NCI-H1105 treated with DMSO at 0.1 percent for 48 hours (cell line): ENCODE data around the gene CTBS.
"Not testable (repeated sequence)": the region's sequence is repeated elsewhere in the genome, so short reads cannot be mapped to it uniquely, and the experiment has no call there.

Experiments
- DNase-seq: peaks from one replicate; lab custom pipeline; 2025; lab: John Stamatoyannopoulos, UW

CTBS gene

DNA sequence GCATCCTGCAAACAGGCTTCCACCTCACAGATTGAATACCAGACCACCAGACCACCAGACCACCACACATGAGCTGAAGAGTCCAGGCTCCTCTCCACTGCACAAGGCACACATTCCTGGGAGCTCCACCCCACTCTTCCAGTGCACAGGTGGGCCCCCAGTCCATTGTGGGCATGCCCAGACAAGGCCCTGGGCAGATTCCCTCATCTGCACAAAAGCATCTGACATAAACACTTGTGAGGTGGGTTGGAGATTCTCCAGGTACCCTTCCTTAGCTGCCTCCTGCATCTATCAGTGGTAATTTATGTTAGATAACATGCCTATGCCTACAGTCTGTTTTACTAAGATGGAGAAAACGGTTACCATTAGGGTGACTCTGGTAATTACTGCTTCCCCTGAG is 11.6 kb upstream of the CTBS start:
- no peak for DNase-seq

- DNase-seq = no peak
Observed at GRCh38 chr1:84584126-84584525, 9.9 kb upstream of the CTBS start.

DNA sequence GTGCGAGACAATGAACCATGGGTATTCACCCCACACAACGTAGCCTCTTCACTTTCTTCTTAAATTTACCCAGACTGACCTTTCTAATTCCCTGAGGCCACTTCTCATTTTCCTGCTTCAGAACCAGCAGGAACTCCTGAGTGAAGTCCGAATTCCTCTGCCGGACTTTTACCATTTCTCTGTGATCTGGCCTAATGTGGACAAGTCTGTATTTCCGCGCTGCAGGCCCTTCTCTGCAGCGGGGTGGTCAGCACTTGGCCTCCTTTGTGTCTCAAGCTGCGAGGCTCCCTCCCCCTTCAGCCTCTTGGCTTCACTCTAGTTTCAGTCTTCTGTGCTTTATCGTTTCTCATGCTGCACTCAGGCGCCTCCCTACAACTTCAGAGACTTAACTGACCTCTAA is 9.4 kb upstream of the CTBS start:
- no peak for DNase-seq

- DNase-seq = peak; percentile 21
Observed at GRCh38 chr1:84582802-84583587, 8.8 kb upstream of the CTBS start.

DNA sequence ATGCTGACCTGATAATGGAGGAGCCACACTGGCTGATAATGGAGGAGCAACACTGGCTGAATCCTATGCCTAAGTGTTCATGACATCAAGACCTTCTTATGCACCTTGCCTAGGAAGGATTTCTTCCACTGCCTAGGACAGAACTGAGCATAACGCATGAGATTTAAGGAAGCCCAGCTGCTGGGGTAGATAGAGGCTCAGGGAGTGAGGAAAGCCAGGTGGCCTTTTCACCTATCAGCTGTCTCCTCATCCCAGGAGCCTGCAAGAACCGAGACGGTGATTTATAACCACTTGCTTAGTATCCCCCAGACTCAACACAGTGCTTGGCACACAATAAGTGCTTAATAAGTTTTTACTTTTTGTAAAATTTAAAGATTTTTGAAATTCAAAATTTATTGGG is 7.4 kb upstream of the CTBS start:
- no peak for DNase-seq

GRCh38 chr1:84574936-84575335 is 696 bp upstream of the CTBS start:
- DNase-seq = peak; percentile 67

DNA sequence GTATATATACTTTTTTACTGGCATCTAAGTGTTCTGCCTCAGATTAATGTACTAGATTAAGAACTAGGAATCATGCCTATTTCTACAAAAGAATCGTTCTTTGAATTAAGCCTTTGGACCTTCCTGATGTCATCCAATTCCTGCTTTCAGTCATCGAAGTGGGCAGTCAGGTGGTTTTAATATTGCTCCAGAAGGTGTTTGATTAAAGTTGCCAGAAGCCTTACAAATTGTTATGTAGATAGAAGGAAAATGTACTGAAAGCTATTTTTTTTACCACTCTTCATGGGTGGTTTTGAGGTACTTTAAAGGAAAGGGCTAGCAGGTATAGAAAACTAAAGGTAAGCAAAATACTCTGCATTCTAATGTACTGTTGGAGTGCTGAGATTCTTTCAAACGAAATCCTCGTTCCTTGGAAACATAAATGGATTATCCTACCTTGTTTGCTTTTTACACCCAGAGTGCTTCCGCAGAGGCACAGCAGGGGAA is 716 bp downstream of the CTBS start:
- no peak for DNase-seq

DNA sequence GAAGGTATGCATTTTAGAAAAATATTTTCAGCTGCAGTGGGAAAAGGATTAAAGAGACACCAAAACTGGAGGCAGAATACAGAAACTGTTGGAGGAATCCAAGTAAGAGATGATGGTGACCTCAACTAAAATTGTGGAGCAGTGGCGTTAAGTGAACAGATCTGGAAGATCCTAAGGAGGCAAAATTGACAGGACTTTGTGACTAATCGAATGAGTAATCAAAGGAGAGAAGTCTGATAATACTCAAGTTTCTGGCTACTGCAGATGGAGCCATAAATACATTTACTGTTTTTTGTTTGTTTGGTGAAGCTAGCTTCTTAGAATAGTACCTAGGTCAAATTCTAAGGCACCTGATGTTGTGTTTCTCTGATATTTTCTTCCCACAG is 3.1 kb downstream of the CTBS start:
- DNase-seq = no peak

GRCh38 chr1:84570436-84571149 is 3.6 kb downstream of the CTBS start:
- no peak for DNase-seq

- DNase-seq = no peak
Observed at GRCh38 chr1:84569216-84569615, 5.0 kb downstream of the CTBS start.

GRCh38 chr1:84550826-84551225 is 23.4 kb downstream of the CTBS start:
- no peak for DNase-seq

GRCh38 chr1:84541679-84542078 is 32.6 kb downstream of the CTBS start:
- DNase-seq = peak; percentile 23

- no peak for DNase-seq
Observed at GRCh38 chr1:84540759-84541158, 33.5 kb downstream of the CTBS start.

- no peak for DNase-seq
Observed at GRCh38 chr1:84539972-84540371, 34.3 kb downstream of the CTBS start.

- DNase-seq = no peak
Observed at GRCh38 chr1:84538599-84538998, 35.6 kb downstream of the CTBS start.

DNA sequence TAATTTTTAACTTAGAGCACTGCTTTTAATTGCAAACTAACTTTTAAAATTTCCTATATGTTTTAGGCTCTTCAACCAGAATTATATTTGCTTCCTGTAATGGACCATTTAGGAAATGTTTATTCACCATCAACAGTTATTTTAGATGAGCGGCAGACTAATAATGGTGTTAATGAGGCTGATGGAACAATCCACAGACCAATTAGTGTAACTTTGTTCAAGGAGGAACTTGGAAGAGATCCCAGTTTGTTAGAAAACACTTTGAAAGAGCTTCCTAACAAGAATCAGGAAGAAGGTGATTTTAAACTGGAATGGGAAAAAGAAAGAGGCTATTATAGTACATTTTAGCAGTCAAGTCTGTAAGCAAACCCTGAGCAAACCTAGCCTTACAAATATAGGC is 48.5 kb downstream of the CTBS start:
- peak; percentile 93 for DNase-seq

DNA sequence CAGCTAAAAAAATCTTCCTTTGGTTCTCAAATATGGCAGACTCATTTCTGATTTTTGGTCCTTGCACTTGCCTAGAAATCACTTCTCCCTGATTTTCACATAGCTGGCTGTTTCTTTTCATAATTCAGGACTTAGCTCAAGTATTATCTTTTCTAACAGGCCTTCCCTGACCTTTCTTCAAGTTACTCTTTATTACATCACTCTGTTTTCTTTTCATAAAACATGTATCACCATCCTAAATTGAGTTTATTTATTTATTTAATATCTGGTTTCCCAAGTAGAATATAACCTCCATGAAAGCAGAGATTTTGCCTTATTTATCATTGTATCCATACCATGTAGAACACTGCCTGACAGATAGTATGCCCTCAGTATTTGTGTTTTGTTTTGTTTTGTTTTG is 49.6 kb downstream of the CTBS start:
- DNase-seq = no peak

- no peak for DNase-seq
Observed at GRCh38 chr1:84510668-84511067, 63.6 kb downstream of the CTBS start.

DNA sequence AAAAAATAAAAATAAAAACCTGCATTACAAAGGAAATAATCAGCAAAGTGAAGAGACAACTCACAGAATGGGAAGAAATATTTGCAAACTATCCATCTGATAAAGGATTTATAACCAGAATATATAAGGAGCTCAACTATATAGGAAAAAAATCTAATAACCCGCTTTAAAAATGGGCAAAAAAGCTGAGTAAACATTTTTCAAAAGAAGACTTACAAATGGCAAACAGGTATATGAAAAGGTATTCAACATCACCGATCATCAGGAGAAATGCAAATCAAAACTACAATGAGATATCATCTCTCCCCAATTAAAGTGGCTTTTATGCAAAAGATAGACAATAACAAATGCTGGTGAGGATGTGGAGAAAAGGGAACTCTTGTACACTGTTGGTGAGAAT is 64.1 kb downstream of the CTBS start:
- DNase-seq = no peak

DNA sequence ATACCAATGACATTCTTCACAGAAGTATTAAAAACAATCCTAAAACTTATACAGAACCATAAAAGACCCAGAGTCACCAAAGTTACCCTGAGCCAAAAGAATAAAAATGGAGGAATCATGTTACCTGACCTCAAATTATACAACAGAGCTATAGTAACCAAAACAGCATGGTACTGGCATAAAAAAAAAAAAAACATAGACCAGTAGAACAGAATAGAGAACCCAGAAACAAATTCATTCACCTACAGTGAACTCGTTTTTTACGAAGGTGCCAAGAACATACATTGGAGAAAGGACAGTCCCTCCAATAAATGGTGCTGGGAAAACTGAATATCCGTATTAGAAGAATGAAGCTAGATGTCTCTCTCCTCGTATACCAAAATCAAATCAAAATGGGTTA is 65.2 kb downstream of the CTBS start:
- DNase-seq = no peak

DNA sequence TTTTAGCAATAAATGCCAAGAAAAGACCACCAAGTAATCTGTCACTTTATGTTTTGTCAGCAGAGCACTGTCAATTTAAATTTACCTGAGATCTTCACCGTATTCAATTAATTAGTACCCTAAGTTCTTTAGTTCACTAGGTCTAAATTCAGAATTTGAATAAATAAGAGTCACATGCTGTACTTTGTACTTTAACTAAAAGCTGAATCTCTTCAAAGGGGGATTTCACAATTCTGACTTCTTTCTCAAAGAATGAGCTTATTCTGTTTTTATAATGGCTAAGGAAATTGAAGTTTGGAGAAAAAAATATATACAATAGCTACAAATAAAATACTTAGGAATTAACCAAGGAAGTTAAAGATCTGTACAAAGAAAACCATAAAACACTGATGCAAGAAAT is 65.7 kb downstream of the CTBS start:
- DNase-seq = no peak

DNA sequence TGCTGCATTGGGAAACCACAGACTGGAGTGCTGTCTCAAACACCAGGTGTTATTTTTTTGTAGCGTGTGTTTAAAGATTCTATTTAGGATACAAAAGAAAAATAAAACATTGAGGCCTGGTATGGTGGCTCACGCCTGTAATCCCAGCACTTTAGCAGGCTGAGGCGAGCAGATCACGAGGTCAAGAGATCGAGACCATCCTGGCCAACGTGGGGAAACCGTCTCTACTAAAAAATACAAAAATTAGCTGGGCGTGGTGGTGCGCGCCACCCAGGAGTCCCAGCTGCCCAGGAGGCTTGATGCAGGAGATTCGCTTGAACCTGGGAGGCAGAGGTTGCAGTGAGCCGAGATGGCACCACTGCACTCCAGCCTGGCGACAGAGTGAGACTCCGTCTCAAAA is 66.4 kb downstream of the CTBS start:
- DNase-seq = not testable (repeated sequence)

DNA sequence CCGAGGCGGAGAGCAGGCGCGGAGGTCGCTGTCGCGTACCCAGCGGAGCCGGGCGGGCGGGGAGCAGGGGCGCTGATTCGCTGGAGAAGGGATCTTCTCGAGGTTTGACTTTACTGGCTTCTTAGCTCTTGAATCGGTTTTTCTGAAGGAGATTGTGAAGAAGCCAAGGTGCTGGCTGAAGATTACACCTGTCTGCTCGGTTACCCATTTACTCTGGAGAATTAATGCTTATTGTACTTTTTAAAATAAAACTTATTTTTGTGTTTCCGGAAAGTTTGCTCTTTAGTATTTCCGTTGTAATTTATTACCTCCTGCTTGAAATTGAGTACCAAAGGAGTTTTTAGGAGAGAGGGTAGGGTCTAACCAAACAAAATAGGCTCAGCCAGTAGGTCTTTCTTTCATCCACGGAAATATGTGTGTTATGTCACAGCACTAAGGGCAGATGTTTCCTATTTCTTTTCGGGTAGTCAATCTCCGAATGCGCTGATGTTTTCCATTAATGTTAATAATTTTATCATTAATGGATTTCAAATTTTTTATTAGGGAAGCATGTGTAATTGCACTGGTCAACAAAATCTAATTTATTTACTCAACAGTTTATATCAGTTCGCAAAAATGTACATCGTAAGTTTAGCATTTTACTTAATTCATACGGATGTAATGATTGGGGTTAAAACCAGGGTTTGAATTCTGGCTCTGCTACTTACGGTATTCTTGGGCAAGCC is 67.3 kb downstream of the CTBS start:
- DNase-seq = no peak
